Measurements from ENCODE around the gene FNDC10.

- TF ChIP-seq CTCF (IDR thresholded peaks at IDR 0.05; ENCODE audit: low read length) = no peak
- TF ChIP-seq EZH2 (IDR thresholded peaks at IDR 0.05; ENCODE audit: borderline replicate concordance, low read length) = no peak
Observed at GRCh38 chr1:1582585-1583346, 17.2 kb downstream of the FNDC10 start.

Data from OCI-LY1 (cell line).